ENCODE measurements around the gene SLC16A11.

Gene SLC16A11

GRCh38 chr17:7063518-7064094, 19.7 kb upstream of the SLC16A11 start:
- Histone ChIP-seq H3K9me2 (replicated peaks; ENCODE audit: control insufficient read depth, low read length) (no peaks in the 10 kb centered on the region), H3K4me3 (ENCODE audit: low read length) (no peak overlapping the region), H3K4me1 (ENCODE audit: control insufficient read depth, low read length) (no peaks in the 10 kb centered on the region), H3K79me2 (ENCODE audit: control insufficient read depth, low read length) (no peaks in the 10 kb centered on the region), H3K27me3 (ENCODE audit: control insufficient read depth, low read length) (peaks cover 7% of the 10 kb centered on the region; the same call in 1 of the 2 replicates), H4K20me1 (ENCODE audit: control insufficient read depth, insufficient read depth, low read depth, low read length) (no peaks in the 10 kb centered on the region), H3K36me3 (ENCODE audit: control insufficient read depth, low read length) (no peaks in the 10 kb centered on the region), H3F3A (ENCODE audit: control insufficient read depth, insufficient read depth) (no peaks in the 10 kb centered on the region), H3K27ac (ENCODE audit: low read depth, low read length) (no peak overlapping the region), H3K4me2 (ENCODE audit: low read length) (no peak overlapping the region), H3K9me3 (ENCODE audit: control insufficient read depth, insufficient read depth, low read length) (peaks cover 4% of the 10 kb centered on the region; the same call in 1 of the 2 replicates)
- no peak for TF ChIP-seq CTCF (IDR thresholded peaks at IDR 0.05; ENCODE audit: low read depth, low read length, poor library complexity, severe bottlenecking)
- TF ChIP-seq EZH2phosphoT487 (IDR thresholded peaks at IDR 0.05; ENCODE audit: borderline replicate concordance, low read length) = no peak

GRCh38 chr17:7060165-7060891, 16.4 kb upstream of the SLC16A11 start:
- Histone ChIP-seq H3K36me3 (ENCODE audit: control insufficient read depth, low read length) (no peaks in the 10 kb centered on the region), H3K27ac (ENCODE audit: low read depth, low read length) (no peak overlapping the region), H4K20me1 (ENCODE audit: control insufficient read depth, insufficient read depth, low read depth, low read length) (no peaks in the 10 kb centered on the region), H3K4me2 (ENCODE audit: low read length) (no peak overlapping the region), H3F3A (ENCODE audit: control insufficient read depth, insufficient read depth) (no peaks in the 10 kb centered on the region), H3K4me1 (ENCODE audit: control insufficient read depth, low read length) (no peaks in the 10 kb centered on the region), H3K4me3 (ENCODE audit: low read length) (no peak overlapping the region), H3K9me3 (ENCODE audit: control insufficient read depth, insufficient read depth, low read length) (no peaks in the 10 kb centered on the region), H3K27me3 (ENCODE audit: control insufficient read depth, low read length) (peaks cover 7% of the 10 kb centered on the region; the same call in 1 of the 2 replicates), H3K9me2 (replicated peaks; ENCODE audit: control insufficient read depth, low read length) (no peaks in the 10 kb centered on the region), H3K79me2 (ENCODE audit: control insufficient read depth, low read length) (no peaks in the 10 kb centered on the region)
- no peak for TF ChIP-seq EZH2phosphoT487 (IDR thresholded peaks at IDR 0.05; ENCODE audit: borderline replicate concordance, low read length)
- TF ChIP-seq CTCF (IDR thresholded peaks at IDR 0.05; ENCODE audit: low read depth, low read length, poor library complexity, severe bottlenecking) = no peak

- no peaks in the 10 kb centered on the region for H3K79me2 ChIP-seq (ENCODE audit: control insufficient read depth, low read length)
- H3K36me3 ChIP-seq (ENCODE audit: control insufficient read depth, low read length) = no peaks in the 10 kb centered on the region
- no peaks in the 10 kb centered on the region for H3K9me3 ChIP-seq (ENCODE audit: control insufficient read depth, insufficient read depth, low read length)
- H3K4me1 ChIP-seq (ENCODE audit: control insufficient read depth, low read length) = no peaks in the 10 kb centered on the region
- no peak overlapping the region for H3K4me2 ChIP-seq (ENCODE audit: low read length)
- H4K20me1 ChIP-seq (ENCODE audit: control insufficient read depth, insufficient read depth, low read depth, low read length) = no peaks in the 10 kb centered on the region
- H3K27me3 ChIP-seq (ENCODE audit: control insufficient read depth, low read length) = peaks cover 7% of the 10 kb centered on the region; the same call in 1 of the 2 replicates
- H3F3A ChIP-seq (ENCODE audit: control insufficient read depth, insufficient read depth) = no peaks in the 10 kb centered on the region
- no peak overlapping the region for H3K4me3 ChIP-seq (ENCODE audit: low read length)
- TF ChIP-seq EZH2phosphoT487 (IDR thresholded peaks at IDR 0.05; ENCODE audit: borderline replicate concordance, low read length) (no peak), CTCF (IDR thresholded peaks at IDR 0.05; ENCODE audit: low read depth, low read length, poor library complexity, severe bottlenecking) (no peak)
- H3K9me2 ChIP-seq (replicated peaks; ENCODE audit: control insufficient read depth, low read length) = no peaks in the 10 kb centered on the region
- no peak overlapping the region for H3K27ac ChIP-seq (ENCODE audit: low read depth, low read length)
Observed at GRCh38 chr17:7058831-7059447, 15.0 kb upstream of the SLC16A11 start.
